ENCODE measurements around the gene C17orf113.
"Not testable (repeated sequence)": the region's sequence is repeated elsewhere in the genome, so short reads cannot be mapped to it uniquely, and the experiment has no call there.

C17orf113 gene

GRCh38 chr17:42010898-42011516 lies 39.4 kb downstream of the C17orf113 start:
- Histone ChIP-seq H3K27ac (ENCODE audit: low read depth, low read length) (no peak overlapping the region), H3K79me2 (ENCODE audit: control insufficient read depth, low read length) (peaks cover 99% of the 10 kb centered on the region), H3K4me3 (ENCODE audit: low read length) (no peak overlapping the region), H4K20me1 (ENCODE audit: control insufficient read depth, insufficient read depth, low read depth, low read length) (no peaks in the 10 kb centered on the region), H3F3A (ENCODE audit: control insufficient read depth, insufficient read depth) (0 out of 2 replicates have a peak, but pooled peaks cover 2% of the 10 kb centered on the region), H3K36me3 (ENCODE audit: control insufficient read depth, low read length) (peaks cover 42% of the 10 kb centered on the region), H3K4me1 (ENCODE audit: control insufficient read depth, low read length) (peaks cover 11% of the 10 kb centered on the region), H3K9me2 (replicated peaks; ENCODE audit: control insufficient read depth, low read length) (no peaks in the 10 kb centered on the region), H3K27me3 (ENCODE audit: control insufficient read depth, low read length) (no peaks in the 10 kb centered on the region), H3K4me2 (ENCODE audit: low read length) (no peak overlapping the region), H3K9me3 (ENCODE audit: control insufficient read depth, insufficient read depth, low read length) (no peaks in the 10 kb centered on the region)
- TF ChIP-seq EZH2phosphoT487 (IDR thresholded peaks at IDR 0.05; ENCODE audit: borderline replicate concordance, low read length) (no peak), CTCF (IDR thresholded peaks at IDR 0.05; ENCODE audit: low read depth, low read length, poor library complexity, severe bottlenecking) (no peak)

- not testable (repeated sequence) for H3F3A ChIP-seq (ENCODE audit: control insufficient read depth, insufficient read depth); H3K27me3 ChIP-seq (ENCODE audit: control insufficient read depth, low read length); H3K4me3 ChIP-seq (ENCODE audit: low read length); H4K20me1 ChIP-seq (ENCODE audit: control insufficient read depth, insufficient read depth, low read depth, low read length); H3K9me3 ChIP-seq (ENCODE audit: control insufficient read depth, insufficient read depth, low read length); H3K4me2 ChIP-seq (ENCODE audit: low read length); H3K4me1 ChIP-seq (ENCODE audit: control insufficient read depth, low read length); H3K9me2 ChIP-seq (replicated peaks; ENCODE audit: control insufficient read depth, low read length); H3K27ac ChIP-seq (ENCODE audit: low read depth, low read length)
- H3K79me2 ChIP-seq (ENCODE audit: control insufficient read depth, low read length) = peaks cover 99% of the 10 kb centered on the region
- H3K36me3 ChIP-seq (ENCODE audit: control insufficient read depth, low read length) = peaks cover 37% of the 10 kb centered on the region
Observed at GRCh38 chr17:42010266-42010680, 40.1 kb downstream of the C17orf113 start.

- Histone ChIP-seq H3K9me2 (replicated peaks; ENCODE audit: control insufficient read depth, low read length) (no peaks in the 10 kb centered on the region), H3K27ac (ENCODE audit: low read depth, low read length) (no peak overlapping the region), H3K36me3 (ENCODE audit: control insufficient read depth, low read length) (peaks cover 37% of the 10 kb centered on the region), H4K20me1 (ENCODE audit: control insufficient read depth, insufficient read depth, low read depth, low read length) (0 out of 2 replicates have a peak, but pooled peaks cover 1% of the 10 kb centered on the region), H3K27me3 (ENCODE audit: control insufficient read depth, low read length) (no peaks in the 10 kb centered on the region), H3K79me2 (ENCODE audit: control insufficient read depth, low read length) (peaks cover 99% of the 10 kb centered on the region), H3F3A (ENCODE audit: control insufficient read depth, insufficient read depth) (0 out of 2 replicates have a peak, but pooled peaks cover 2% of the 10 kb centered on the region), H3K4me2 (ENCODE audit: low read length) (no peak overlapping the region), H3K9me3 (ENCODE audit: control insufficient read depth, insufficient read depth, low read length) (no peaks in the 10 kb centered on the region), H3K4me3 (ENCODE audit: low read length) (no peak overlapping the region), H3K4me1 (ENCODE audit: control insufficient read depth, low read length) (no peaks in the 10 kb centered on the region)
- TF ChIP-seq EZH2phosphoT487 (IDR thresholded peaks at IDR 0.05; ENCODE audit: borderline replicate concordance, low read length) (no peak), CTCF (IDR thresholded peaks at IDR 0.05; ENCODE audit: low read depth, low read length, poor library complexity, severe bottlenecking) (peak; percentile 37)
Observed at GRCh38 chr17:42009170-42009569, 41.2 kb downstream of the C17orf113 start.

- H3K9me3 ChIP-seq (ENCODE audit: control insufficient read depth, insufficient read depth, low read length) = no peaks in the 10 kb centered on the region
- peaks cover 97% of the 10 kb centered on the region for H3K79me2 ChIP-seq (ENCODE audit: control insufficient read depth, low read length)
- TF ChIP-seq CTCF (IDR thresholded peaks at IDR 0.05; ENCODE audit: low read depth, low read length, poor library complexity, severe bottlenecking) (no peak), EZH2phosphoT487 (IDR thresholded peaks at IDR 0.05; ENCODE audit: borderline replicate concordance, low read length) (no peak)
- no peak overlapping the region for H3K4me2 ChIP-seq (ENCODE audit: low read length)
- no peak overlapping the region for H3K4me3 ChIP-seq (ENCODE audit: low read length)
- H4K20me1 ChIP-seq (ENCODE audit: control insufficient read depth, insufficient read depth, low read depth, low read length) = 0 out of 2 replicates have a peak, but pooled peaks cover 3% of the 10 kb centered on the region
- peaks cover 54% of the 10 kb centered on the region for H3K36me3 ChIP-seq (ENCODE audit: control insufficient read depth, low read length)
- no peaks in the 10 kb centered on the region for H3K27me3 ChIP-seq (ENCODE audit: control insufficient read depth, low read length)
- H3K27ac ChIP-seq (ENCODE audit: low read depth, low read length) = no peak overlapping the region
- no peaks in the 10 kb centered on the region; the same call in 1 of the 2 replicates for H3F3A ChIP-seq (ENCODE audit: control insufficient read depth, insufficient read depth)
- no peaks in the 10 kb centered on the region for H3K9me2 ChIP-seq (replicated peaks; ENCODE audit: control insufficient read depth, low read length)
- H3K4me1 ChIP-seq (ENCODE audit: control insufficient read depth, low read length) = no peaks in the 10 kb centered on the region
Observed at GRCh38 chr17:42005166-42005565, 45.2 kb downstream of the C17orf113 start.

Data from DOHH2 (cell line).